IMR-90 (cell line): ENCODE data around the gene TNNT1. TPM values are rescaled to one million over a fixed set of nuclear protein-coding genes. Genes with fewer than 3 reads are reported as not detected.

Experiments used
- ATAC-seq: fragments of 200-7000 bp; cut with Tn5 transposase; 2 replicates; pipeline ENCODE4 v1.9.1; 2020; ENCODE audit warnings: low read depth, mild to moderate bottlenecking, moderate library complexity
- BruUV-seq: library from RNA; stranded (reverse); fragments of 400-500 nt; replicated peaks from 2 replicates; lab custom pipeline; 2021; lab: Mats Ljungman, UMichigan
- CTCF ChIA-PET: fragments of 300-600 bp; formaldehyde crosslinking; extraction: SDS; loops from one replicate; lab custom pipeline; 2021; ENCODE audit warnings: antibody characterized with exemption; lab: Yijun Ruan, JAX
- POLR2A ChIA-PET: fragments of 300-600 bp; sonication (Branson Sonifier 250); formaldehyde crosslinking; loops from one replicate; lab custom pipeline; 2022; ENCODE audit warnings: antibody characterized with exemption; ENCODE audit not compliant: unreplicated experiment; lab: Charles Lee
- DNase-seq: peaks from one replicate; pipeline ENCODE4 v3.0.0; 2013
- H2AFZ ChIP-seq: replicated peaks from 2 replicates; pipeline ENCODE3; 2013; ENCODE audit warnings: low read length, mild to moderate bottlenecking; ENCODE audit not compliant: poor library complexity
- H2AK5ac ChIP-seq: 2 replicates; pipeline ENCODE4 v1.6.1; 2013; ENCODE audit warnings: low read depth, low read length, inconsistent platforms
- H2AK9ac ChIP-seq: replicated peaks from 2 replicates; pipeline ENCODE3; 2013; ENCODE audit warnings: mild to moderate bottlenecking, low read depth, low read length, moderate library complexity; ENCODE audit not compliant: poor library complexity
- H2BK120ac ChIP-seq: 2 replicates; pipeline ENCODE4 v1.6.1; 2013; ENCODE audit warnings: low read depth, low read length, inconsistent platforms
- H2BK15ac ChIP-seq: 3 replicates; pipeline ENCODE4 v1.6.1; 2013; ENCODE audit warnings: low read depth, low read length, inconsistent platforms
- H2BK20ac ChIP-seq: 2 replicates; pipeline ENCODE4 v1.6.1; 2013; ENCODE audit warnings: low read depth, mild to moderate bottlenecking, inconsistent platforms, low read length, moderate library complexity
- H2BK5ac ChIP-seq: 2 replicates; pipeline ENCODE4 v1.6.1; 2013; ENCODE audit warnings: mild to moderate bottlenecking, low read depth, low read length, inconsistent platforms; ENCODE audit not compliant: poor library complexity, severe bottlenecking
- H3K14ac ChIP-seq: replicated peaks from 2 replicates; pipeline ENCODE4 v1.6.1; 2013; ENCODE audit warnings: low read depth, low read length, inconsistent platforms
- H3K18ac ChIP-seq: 2 replicates; pipeline ENCODE4 v1.6.1; 2013; ENCODE audit warnings: low read depth, low read length, control low read depth
- H3K23ac ChIP-seq: 2 replicates; pipeline ENCODE4 v1.6.1; 2013; ENCODE audit warnings: low read depth, low read length, inconsistent platforms
- H3K27ac ChIP-seq: 2 replicates; pipeline ENCODE4 v1.5.1; 2013; ENCODE audit warnings: mild to moderate bottlenecking, control low read depth, low read length; ENCODE audit not compliant: insufficient read depth
- H3K27me3 ChIP-seq: 2 replicates; pipeline ENCODE4 v1.6.1; 2013; ENCODE audit warnings: low read length; ENCODE audit not compliant: control insufficient read depth, insufficient read depth
- H3K36me3 ChIP-seq: 2 replicates; pipeline ENCODE4 v1.6.1; 2013; ENCODE audit warnings: low read length, mixed read lengths; ENCODE audit not compliant: control insufficient read depth, insufficient read depth
- H3K4ac ChIP-seq: 2 replicates; pipeline ENCODE4 v1.6.1; 2013; ENCODE audit warnings: low read depth, low read length, inconsistent platforms
- H3K4me1 ChIP-seq: 2 replicates; pipeline ENCODE4 v1.6.1; 2013; ENCODE audit warnings: low read length, mixed read lengths; ENCODE audit not compliant: control insufficient read depth, insufficient read depth
- H3K4me2 ChIP-seq: 2 replicates; pipeline ENCODE4 v1.6.1; 2013; ENCODE audit warnings: low read depth, mild to moderate bottlenecking, control low read depth, low read length, moderate library complexity
- H3K4me3 ChIP-seq: 2 replicates; pipeline ENCODE4 v1.5.1; 2013; ENCODE audit warnings: low read depth, mild to moderate bottlenecking, control low read depth, low read length, moderate library complexity; ENCODE audit not compliant: insufficient read depth
- H3K56ac ChIP-seq: 2 replicates; pipeline ENCODE4 v1.6.1; 2013; ENCODE audit warnings: low read length, inconsistent platforms; ENCODE audit not compliant: insufficient read depth; ENCODE audit errors: extremely low read depth
- H3K79me1 ChIP-seq, 2 experiments: 2 replicates each; pipeline ENCODE4 v1.6.1; 2013; ENCODE audit warnings: low read length in 2 of 2, inconsistent platforms in 1 of 2, low read depth in 1 of 2
- H3K9ac ChIP-seq: 2 replicates; pipeline ENCODE4 v1.6.1; 2013; ENCODE audit warnings: low read depth, low read length, control low read depth
- H3K9me1 ChIP-seq: 2 replicates; pipeline ENCODE4 v1.6.1; 2013; ENCODE audit warnings: low read length, inconsistent platforms; ENCODE audit not compliant: insufficient read depth
- H3K9me3 ChIP-seq: 2 replicates; pipeline ENCODE4 v1.6.1; 2013; ENCODE audit warnings: low read length; ENCODE audit not compliant: control insufficient read depth, insufficient read depth
- H4K20me1 ChIP-seq: 2 replicates; pipeline ENCODE4 v1.6.1; 2013; ENCODE audit warnings: low read length, inconsistent platforms; ENCODE audit not compliant: insufficient read depth
- H4K5ac ChIP-seq: 2 replicates; pipeline ENCODE4 v1.6.1; 2013; ENCODE audit warnings: mild to moderate bottlenecking, low read depth, low read length, control low read depth
- H4K8ac ChIP-seq, 2 experiments: 2 replicates each; pipeline ENCODE4 v1.6.1; 2013; ENCODE audit warnings: low read depth in 2 of 2, low read length in 2 of 2, control low read depth in 1 of 2, inconsistent platforms in 1 of 2
- H4K91ac ChIP-seq: 2 replicates; pipeline ENCODE4 v1.6.1; 2013; ENCODE audit warnings: low read depth, low read length, inconsistent platforms; ENCODE audit not compliant: insufficient read depth
- CEBPB ChIP-seq: IDR thresholded peaks from 2 replicates; pipeline ENCODE4 v1.6.1; 2012; ENCODE audit warnings: low read depth, low read length, improper control_type of control experiment
- CTCF ChIP-seq: conservative IDR thresholded peaks from 2 replicates; pipeline ENCODE4 v1.5.1; 2012; ENCODE audit warnings: mild to moderate bottlenecking, low read depth, low read length, improper control_type of control experiment
- FOS ChIP-seq: fragments of 150-350 bp; IDR thresholded peaks from 2 replicates; pipeline ENCODE4 v1.6.1; 2016; ENCODE audit warnings: low read depth, low read length
- MAZ ChIP-seq: IDR thresholded peaks from 2 replicates; pipeline ENCODE4 v1.6.1; 2012; ENCODE audit warnings: low read depth, mild to moderate bottlenecking, low read length, improper control_type of control experiment, moderate library complexity, borderline replicate concordance
- MXI1 ChIP-seq: IDR thresholded peaks from 2 replicates; pipeline ENCODE4 v1.6.1; 2012; ENCODE audit warnings: low read depth, mild to moderate bottlenecking, low read length, moderate library complexity, borderline replicate concordance
- NFE2L2 ChIP-seq: fragments of 150-350 bp; IDR thresholded peaks from 2 replicates; pipeline ENCODE4 v1.6.1; 2016; ENCODE audit warnings: low read depth, mild to moderate bottlenecking, low read length
- RAD21 ChIP-seq: IDR thresholded peaks from 2 replicates; pipeline ENCODE4 v1.6.1; 2012; ENCODE audit warnings: low read length, improper control_type of control experiment
- RCOR1 ChIP-seq: IDR thresholded peaks from 2 replicates; pipeline ENCODE4 v1.6.1; 2012; ENCODE audit warnings: mild to moderate bottlenecking, low read length, improper control_type of control experiment; ENCODE audit not compliant: insufficient replicate concordance
- RFX5 ChIP-seq: IDR thresholded peaks from 2 replicates; pipeline ENCODE4 v1.8.0; 2012; ENCODE audit warnings: low read depth, mild to moderate bottlenecking, low read length, moderate library complexity
- SMC3 ChIP-seq: fragments of 150-350 bp; IDR thresholded peaks from 2 replicates; pipeline ENCODE4 v1.6.1; 2016; ENCODE audit warnings: low read depth, mild to moderate bottlenecking, antibody characterized with exemption, low read length, moderate library complexity
- USF2 ChIP-seq: fragments of 150-350 bp; IDR thresholded peaks from 2 replicates; pipeline ENCODE4 v1.6.1; 2017; ENCODE audit warnings: mild to moderate bottlenecking, antibody characterized with exemption, low read length, low read depth
- WGBS, 2 experiments: methylation state at CpG; one replicate each; pipeline versions ENCODE4 v1.1.5 to v1.1.7; 2013; ENCODE audit warnings: missing lambda C conversion rate in 2 of 2; ENCODE audit not compliant: insufficient read length in 1 of 2; ENCODE audit errors: extremely low coverage in 2 of 2; 5-methylcytosine and 5-hydroxymethylcytosine counted together
- dilution Hi-C: fragments of 300-500 bp; cut with HindIII; formaldehyde crosslinking; loops from one replicate; pipeline ENCODE4 v1.14.3; 2018; ENCODE audit warnings: low sequenced_read_pairs; ENCODE audit not compliant: unreplicated experiment
- in situ Hi-C: fragments of 300-500 bp; cut with MboI; formaldehyde crosslinking; loops from 3 replicates; pipeline ENCODE4 v1.14.3; 2019; ENCODE audit warnings: low sequenced_read_pairs, inconsistent platforms, mixed read lengths
- intact Hi-C: fragments of 100-400 bp; cut with micrococcal nuclease; formaldehyde crosslinking; loops from 2 replicates; pipeline ENCODE4 v1.10.0; 2022
- polyA plus RNA-seq, 3 experiments: library from polyadenylated mRNA; depleted of rRNA; stranded (reverse); fragments of >200 nt; gene quantifications; 2 replicates each; pipeline ENCODE4 v1.2.3, GENCODE V29; 2012; ENCODE audit warnings: low replicate concordance in 1 of 3
- total RNA-seq: library from RNA; depleted of rRNA; stranded (reverse); fragments of >200 nt; gene quantifications from 2 replicates; pipeline ENCODE4 v1.2.3, GENCODE V29; 2012

The TNNT1 gene
- total and polyA plus RNA-seq, 2 of the 4 experiments (the other 2 are of a cell fraction): 1.3 to 2.6 TPM

- Histone ChIP-seq H3K4ac (no peak overlapping the region), H4K91ac (no peak overlapping the region), H3K4me2 (no peak overlapping the region), H3K23ac (no peak overlapping the region), H4K5ac (no peak overlapping the region), H4K20me1 (no peaks in the 10 kb centered on the region), H3K18ac (no peak overlapping the region), H3K36me3 (no peaks in the 10 kb centered on the region), H3K9ac (no peak overlapping the region), H3K9me1 (peaks cover 2% of the 10 kb centered on the region; the same call in 1 of the 2 replicates), H3K4me1 (peaks cover 4% of the 10 kb centered on the region; the same call in 1 of the 2 replicates), H2BK15ac (no peak overlapping the region), H3K56ac (no peak overlapping the region), H3K4me3 (no peak overlapping the region), H3K27ac (no peak overlapping the region), H2BK20ac (no peak overlapping the region), H2AK5ac (no peak overlapping the region), H3K27me3 (peaks cover 11% of the 10 kb centered on the region), H3K14ac (no peak overlapping the region), H2BK5ac (no peak overlapping the region), H2AFZ (no peak overlapping the region), H3K9me3 (no peaks in the 10 kb centered on the region), H3K79me1 (no peaks in the 10 kb centered on the region), H2BK120ac (no peak overlapping the region), H2AK9ac (no peak overlapping the region), H4K8ac (no peak overlapping the region)
- TF ChIP-seq CTCF (no peak), MAZ (no peak), RFX5 (no peak), CEBPB (no peak), RAD21 (no peak), NFE2L2 (no peak), USF2 (no peak), FOS (no peak), SMC3 (no peak), MXI1 (no peak), RCOR1 (no peak)
- ATAC-seq (no peak), DNase-seq (no peak)
- ChIA-PET POLR2A (no interaction called here), CTCF (no interaction called here)
- in situ Hi-C loops: no loop called here
- BruUV-seq: no TSS peak
- intact Hi-C loops: no loop called here
- dilution Hi-C loops: no loop called here
- WGBS, 2 experiments: no CpG with 5 or more reads among the region's 4 CpGs
These were observed 20.1 kb upstream of the TNNT1 start for GRCh38 chr19:55169136-55169535.
